ENCODE results near the gene WDR77. TPM values are rescaled to one million over a fixed set of nuclear protein-coding genes. Genes with fewer than 3 reads are reported as not detected.

The WDR77 gene
- total and polyA plus RNA-seq, 2 of the 13 experiments (the other 11 are each of a cell fraction or from before 2014, with no cell fraction given): 90.6 to 108 TPM

GRCh38 chr1:111422546-111423391 is 26.3 kb downstream of the WDR77 start (continued):
- TF ChIP-seq, protein P1, sequence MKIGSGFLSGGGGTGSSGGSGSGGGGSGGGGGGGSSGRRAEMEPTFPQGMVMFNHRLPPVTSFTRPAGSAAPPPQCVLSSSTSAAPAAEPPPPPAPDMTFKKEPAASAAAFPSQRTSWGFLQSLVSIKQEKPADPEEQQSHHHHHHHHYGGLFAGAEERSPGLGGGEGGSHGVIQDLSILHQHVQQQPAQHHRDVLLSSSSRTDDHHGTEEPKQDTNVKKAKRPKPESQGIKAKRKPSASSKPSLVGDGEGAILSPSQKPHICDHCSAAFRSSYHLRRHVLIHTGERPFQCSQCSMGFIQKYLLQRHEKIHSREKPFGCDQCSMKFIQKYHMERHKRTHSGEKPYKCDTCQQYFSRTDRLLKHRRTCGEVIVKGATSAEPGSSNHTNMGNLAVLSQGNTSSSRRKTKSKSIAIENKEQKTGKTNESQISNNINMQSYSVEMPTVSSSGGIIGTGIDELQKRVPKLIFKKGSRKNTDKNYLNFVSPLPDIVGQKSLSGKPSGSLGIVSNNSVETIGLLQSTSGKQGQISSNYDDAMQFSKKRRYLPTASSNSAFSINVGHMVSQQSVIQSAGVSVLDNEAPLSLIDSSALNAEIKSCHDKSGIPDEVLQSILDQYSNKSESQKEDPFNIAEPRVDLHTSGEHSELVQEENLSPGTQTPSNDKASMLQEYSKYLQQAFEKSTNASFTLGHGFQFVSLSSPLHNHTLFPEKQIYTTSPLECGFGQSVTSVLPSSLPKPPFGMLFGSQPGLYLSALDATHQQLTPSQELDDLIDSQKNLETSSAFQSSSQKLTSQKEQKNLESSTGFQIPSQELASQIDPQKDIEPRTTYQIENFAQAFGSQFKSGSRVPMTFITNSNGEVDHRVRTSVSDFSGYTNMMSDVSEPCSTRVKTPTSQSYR (CRISPR knock-in tag; IDR thresholded peaks at IDR 0.05; ENCODE audit: borderline replicate concordance): no peak
- no peak for TF ChIP-seq PHF5A (CRISPR knock-in tag; IDR thresholded peaks at IDR 0.05; ENCODE audit: low read depth, unreplicated experiment)
- no peak for TF ChIP-seq HOXA3 (CRISPR knock-in tag; IDR thresholded peaks at IDR 0.05)
- TF ChIP-seq ZNF749 (CRISPR knock-in tag; IDR thresholded peaks at IDR 0.05; ENCODE audit: borderline replicate concordance): no peak
- no peak for TF ChIP-seq ELF4 (CRISPR knock-in tag; IDR thresholded peaks at IDR 0.05; ENCODE audit: borderline replicate concordance)
- no peak for TF ChIP-seq GZF1 (CRISPR knock-in tag; IDR thresholded peaks at IDR 0.05)
- no peak for TF ChIP-seq ARNT (IDR thresholded peaks at IDR 0.05)
- no peak for TF ChIP-seq ZNF143 (CRISPR knock-in tag; IDR thresholded peaks at IDR 0.05)
- TF ChIP-seq ZNF7 (CRISPR knock-in tag; IDR thresholded peaks at IDR 0.05): no peak
- TF ChIP-seq JUNB (CRISPR knock-in tag; IDR thresholded peaks at IDR 0.05; ENCODE audit: borderline replicate concordance): no peak
- TF ChIP-seq, protein P2, sequence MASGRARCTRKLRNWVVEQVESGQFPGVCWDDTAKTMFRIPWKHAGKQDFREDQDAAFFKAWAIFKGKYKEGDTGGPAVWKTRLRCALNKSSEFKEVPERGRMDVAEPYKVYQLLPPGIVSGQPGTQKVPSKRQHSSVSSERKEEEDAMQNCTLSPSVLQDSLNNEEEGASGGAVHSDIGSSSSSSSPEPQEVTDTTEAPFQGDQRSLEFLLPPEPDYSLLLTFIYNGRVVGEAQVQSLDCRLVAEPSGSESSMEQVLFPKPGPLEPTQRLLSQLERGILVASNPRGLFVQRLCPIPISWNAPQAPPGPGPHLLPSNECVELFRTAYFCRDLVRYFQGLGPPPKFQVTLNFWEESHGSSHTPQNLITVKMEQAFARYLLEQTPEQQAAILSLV (CRISPR knock-in tag; IDR thresholded peaks at IDR 0.05; ENCODE audit: borderline replicate concordance): no peak
- TF ChIP-seq ZNF251 (CRISPR knock-in tag; IDR thresholded peaks at IDR 0.05): no peak
- no peak for TF ChIP-seq ZNF780A (CRISPR knock-in tag; IDR thresholded peaks at IDR 0.05)
- TF ChIP-seq MBD4 (IDR thresholded peaks at IDR 0.05; ENCODE audit: borderline replicate concordance, low read length): no peak
- no peak for TF ChIP-seq THAP8 (CRISPR knock-in tag; IDR thresholded peaks at IDR 0.05; ENCODE audit: borderline replicate concordance)
- no peak for TF ChIP-seq NFKBIZ (CRISPR knock-in tag; IDR thresholded peaks at IDR 0.05)
- peak; percentile 74; the same call in 1 of the 2 replicates for TF ChIP-seq ZNF547 (CRISPR knock-in tag; IDR thresholded peaks at IDR 0.05)
- TF ChIP-seq ZNF280D (CRISPR knock-in tag; IDR thresholded peaks at IDR 0.05): no peak
- TF ChIP-seq ZNF598 (CRISPR knock-in tag; IDR thresholded peaks at IDR 0.05; ENCODE audit: borderline replicate concordance): peak; percentile 79; the same call in 1 of the 2 replicates
- TF ChIP-seq RARA (CRISPR knock-in tag; IDR thresholded peaks at IDR 0.05): peak; percentile 62; the same call in 1 of the 2 replicates
- TF ChIP-seq KLF11 (CRISPR knock-in tag; IDR thresholded peaks at IDR 0.05): no peak
- no peak for TF ChIP-seq ZNF816 (CRISPR knock-in tag; IDR thresholded peaks at IDR 0.05; ENCODE audit: borderline replicate concordance)
- TF ChIP-seq JDP2 (CRISPR knock-in tag; IDR thresholded peaks at IDR 0.05; ENCODE audit: borderline replicate concordance): no peak

Measured in HepG2 (cell line).